GM23338 (cell line): Measurements from ENCODE around the gene PLEKHJ1. TPM values are rescaled to one million over a fixed set of nuclear protein-coding genes. Genes with fewer than 3 reads are reported as not detected.

ENCODE experiments used
- ATAC-seq: fragments of 200-7000 bp; cut with Tn5 transposase; 3 replicates; pipeline ENCODE4 v1.9.1; 2020
- DNase-seq: peaks from one replicate; pipeline ENCODE4 v3.0.0-alpha.2; 2015; ENCODE audit warnings: low spot score
- H2AFZ ChIP-seq: fragments of 200-600 bp; sonication (generic); 2 replicates; pipeline ENCODE4 v1.8.0; 2016; ENCODE audit warnings: antibody characterized with exemption, mild to moderate bottlenecking, moderate library complexity
- H3F3A ChIP-seq: fragments of 200-600 bp; sonication (generic); replicated peaks from 2 replicates; pipeline ENCODE4 v1.8.0; 2017; ENCODE audit warnings: antibody characterized with exemption, mixed run types, low read depth
- H3K27ac ChIP-seq: fragments of 200-600 bp; sonication (generic); 2 replicates; pipeline ENCODE4 v1.6.1; 2016; ENCODE audit warnings: low read depth
- H3K27me3 ChIP-seq: fragments of 200-600 bp; sonication (generic); 2 replicates; pipeline ENCODE4 v1.8.0; 2016; ENCODE audit warnings: mild to moderate bottlenecking, mixed run types, moderate library complexity; ENCODE audit not compliant: insufficient read depth
- H3K36me3 ChIP-seq: fragments of 200-600 bp; sonication (generic); 2 replicates; pipeline ENCODE4 v1.8.0; 2016; ENCODE audit warnings: mild to moderate bottlenecking; ENCODE audit not compliant: insufficient read depth
- H3K4me1 ChIP-seq: fragments of 200-600 bp; sonication (generic); 2 replicates; pipeline ENCODE4 v1.8.0; 2016; ENCODE audit warnings: mild to moderate bottlenecking, moderate library complexity; ENCODE audit not compliant: insufficient read depth
- H3K4me2 ChIP-seq: fragments of 200-600 bp; sonication (generic); 2 replicates; pipeline ENCODE4 v1.7.1; 2017; ENCODE audit warnings: mixed run types
- H3K4me3 ChIP-seq: fragments of 200-600 bp; sonication (generic); 2 replicates; pipeline ENCODE4 v1.6.1; 2016; ENCODE audit warnings: mixed run types
- H3K79me2 ChIP-seq: fragments of 200-600 bp; sonication (generic); replicated peaks from 2 replicates; pipeline ENCODE4 v1.8.0; 2017; ENCODE audit warnings: mild to moderate bottlenecking; ENCODE audit not compliant: insufficient read depth
- H3K9me2 ChIP-seq: fragments of 200-600 bp; sonication (generic); 2 replicates; pipeline ENCODE4 v1.8.0; 2017; ENCODE audit not compliant: insufficient read depth
- H4K20me1 ChIP-seq: fragments of 200-600 bp; sonication (generic); replicated peaks from 2 replicates; pipeline ENCODE4 v1.8.0; 2017; ENCODE audit warnings: mild to moderate bottlenecking; ENCODE audit not compliant: insufficient read depth
- H3K27ac Mint-ChIP-seq: 2 replicates; pipeline ENCODE4 v1.8.0; 2020; ENCODE audit warnings: inconsistent platforms, mild to moderate bottlenecking, moderate library complexity, mixed read lengths
- H3K27me3 Mint-ChIP-seq: 3 replicates; pipeline ENCODE4 v1.8.0; 2022; ENCODE audit warnings: low read depth, mild to moderate bottlenecking, moderate library complexity, mixed read lengths, inconsistent platforms; ENCODE audit not compliant: insufficient read depth, poor library complexity
- H3K36me3 Mint-ChIP-seq: 3 replicates; pipeline ENCODE4 v1.8.0; 2021; ENCODE audit warnings: low read depth, mild to moderate bottlenecking, inconsistent platforms, moderate library complexity, mixed read lengths
- H3K4me1 Mint-ChIP-seq: 3 replicates; pipeline ENCODE4 v1.8.0; 2020; ENCODE audit warnings: mild to moderate bottlenecking, inconsistent platforms, mixed read lengths
- H3K4me3 Mint-ChIP-seq: 3 replicates; pipeline ENCODE4 v1.8.0; 2021; ENCODE audit warnings: moderate library complexity, mild to moderate bottlenecking, inconsistent platforms, mixed read lengths
- H3K9me3 Mint-ChIP-seq: 3 replicates; pipeline ENCODE4 v1.8.0; 2020; ENCODE audit warnings: moderate library complexity, mild to moderate bottlenecking, inconsistent platforms, mixed read lengths
- CTCF ChIP-seq, 2 experiments: fragments of 200-600 bp in 1 of 2; sonication (generic) in 1 of 2; conservative IDR thresholded peaks; 2 replicates each; pipeline versions ENCODE4 v1.5.1 to v1.6.1; 2016 to 2017; ENCODE audit warnings: antibody characterized with exemption in 2 of 2, low read depth in 2 of 2, mild to moderate bottlenecking in 2 of 2, moderate library complexity in 1 of 2
- ETS1 ChIP-seq: IDR thresholded peaks from 2 replicates; pipeline ENCODE4 v1.6.1; 2016; ENCODE audit warnings: antibody characterized with exemption
- JUNB ChIP-seq: IDR thresholded peaks from one replicate; pipeline ENCODE4 v1.6.1; 2016; ENCODE audit warnings: antibody characterized with exemption; ENCODE audit not compliant: unreplicated experiment
- POLR2AphosphoS5 ChIP-seq: IDR thresholded peaks from 2 replicates; pipeline ENCODE4 v1.6.1; 2016; ENCODE audit warnings: antibody characterized with exemption, low read depth
- REST ChIP-seq: IDR thresholded peaks from one replicate; pipeline ENCODE4 v1.6.1; 2018; ENCODE audit warnings: antibody characterized with exemption; ENCODE audit not compliant: unreplicated experiment
- STAT1 ChIP-seq: IDR thresholded peaks from one replicate; pipeline ENCODE4 v1.6.1; 2016; ENCODE audit warnings: antibody characterized with exemption; ENCODE audit not compliant: unreplicated experiment
- ZNF462 ChIP-seq: fragments of 250-450 bp; sonication (Bioruptor Pico); IDR thresholded peaks from 2 replicates; pipeline ENCODE4 v1.5.0; 2020; ENCODE audit warnings: mild to moderate bottlenecking, moderate library complexity
- polyA plus RNA-seq: library from polyadenylated mRNA; unstranded; fragments of >200 nt; fragmentation: Nextera tagmentation; extraction: Ambion mirVana; gene quantifications from 2 replicates; pipeline ENCODE4 v1.2.1, GENCODE V29; 2016
- total RNA-seq: library from RNA; depleted of rRNA; stranded (reverse); fragments of >200 nt; shearing (Covaris generic); gene quantifications from 2 replicates; pipeline ENCODE4 v1.2.3, GENCODE V29; 2014

Gene PLEKHJ1
- total and polyA plus RNA-seq, 2 experiments from 2014 or later: 146 to 210 TPM

GRCh38 chr19:2199861-2200623 is 36.1 kb downstream of the PLEKHJ1 start:
- no peaks in the 10 kb centered on the region for H3K27me3 ChIP-seq
- Mint-ChIP-seq H3K4me1 (peaks cover 6% of the 10 kb centered on the region; the same call in 1 of the 3 replicates), H3K27me3 (peaks cover 5% of the 10 kb centered on the region), H3K9me3 (no peaks in the 10 kb centered on the region; the same call in 2 of the 3 replicates), H3K4me3 (no peak overlapping the region), H3K27ac (no peak overlapping the region; the same call in 1 of the 2 replicates), H3K36me3 (peaks cover 25% of the 10 kb centered on the region)
- H3F3A ChIP-seq: 0 out of 2 replicates have a peak, but pooled peaks cover 6% of the 10 kb centered on the region
- H3K36me3 ChIP-seq: no peaks in the 10 kb centered on the region; the same call in 1 of the 2 replicates
- no peaks in the 10 kb centered on the region; the same call in 1 of the 2 replicates for H4K20me1 ChIP-seq
- H3K4me1 ChIP-seq: no peaks in the 10 kb centered on the region
- TF ChIP-seq ETS1: no peak
- TF ChIP-seq STAT1: no peak
- TF ChIP-seq JUNB: no peak
- no peak for TF ChIP-seq REST
- TF ChIP-seq POLR2AphosphoS5: no peak
- no peak overlapping the region for H3K4me2 ChIP-seq
- H3K79me2 ChIP-seq: peaks cover 30% of the 10 kb centered on the region
- peak overlapping the region; percentile 74; the same call in 1 of the 2 replicates for H3K27ac ChIP-seq
- H2AFZ ChIP-seq: no peak overlapping the region
- ATAC-seq: no peak
- H3K4me3 ChIP-seq: no peak overlapping the region
- no peaks in the 10 kb centered on the region for H3K9me2 ChIP-seq
- DNase-seq: no peak

- Mint-ChIP-seq H3K4me3 (no peak overlapping the region), H3K4me1 (peaks cover 6% of the 10 kb centered on the region; the same call in 1 of the 3 replicates), H3K27me3 (peaks cover 5% of the 10 kb centered on the region), H3K36me3 (peaks cover 28% of the 10 kb centered on the region), H3K9me3 (no peaks in the 10 kb centered on the region; the same call in 2 of the 3 replicates), H3K27ac (peak overlapping the region; percentile 73)
- Histone ChIP-seq H3K4me2 (no peak overlapping the region), H3K4me3 (no peak overlapping the region), H4K20me1 (no peaks in the 10 kb centered on the region; the same call in 1 of the 2 replicates), H3K27me3 (no peaks in the 10 kb centered on the region), H3K27ac (peak overlapping the region; percentile 74), H3K9me2 (no peaks in the 10 kb centered on the region), H3K4me1 (no peaks in the 10 kb centered on the region), H3F3A (0 out of 2 replicates have a peak, but pooled peaks cover 6% of the 10 kb centered on the region), H2AFZ (no peak overlapping the region), H3K36me3 (no peaks in the 10 kb centered on the region; the same call in 1 of the 2 replicates), H3K79me2 (peaks cover 30% of the 10 kb centered on the region)
- DNase-seq (peak; percentile 70), ATAC-seq (peak; percentile 91)
- TF ChIP-seq ZNF462 (CRISPR knock-in tag): no peak
- TF ChIP-seq CTCF (conservative IDR thresholded peaks at IDR 0.05; ENCODE audit: low read depth in 2 of 2): peak; percentile 55 to 64
Measured at GRCh38 chr19:2199215-2199614, 36.9 kb downstream of the PLEKHJ1 start.
